Measurements from ENCODE around the gene APELA.
"Not testable (repeated sequence)": the region's sequence is repeated elsewhere in the genome, so short reads cannot be mapped to it uniquely, and the experiment has no call there.

APELA gene, protein sequence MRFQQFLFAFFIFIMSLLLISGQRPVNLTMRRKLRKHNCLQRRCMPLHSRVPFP

DNA sequence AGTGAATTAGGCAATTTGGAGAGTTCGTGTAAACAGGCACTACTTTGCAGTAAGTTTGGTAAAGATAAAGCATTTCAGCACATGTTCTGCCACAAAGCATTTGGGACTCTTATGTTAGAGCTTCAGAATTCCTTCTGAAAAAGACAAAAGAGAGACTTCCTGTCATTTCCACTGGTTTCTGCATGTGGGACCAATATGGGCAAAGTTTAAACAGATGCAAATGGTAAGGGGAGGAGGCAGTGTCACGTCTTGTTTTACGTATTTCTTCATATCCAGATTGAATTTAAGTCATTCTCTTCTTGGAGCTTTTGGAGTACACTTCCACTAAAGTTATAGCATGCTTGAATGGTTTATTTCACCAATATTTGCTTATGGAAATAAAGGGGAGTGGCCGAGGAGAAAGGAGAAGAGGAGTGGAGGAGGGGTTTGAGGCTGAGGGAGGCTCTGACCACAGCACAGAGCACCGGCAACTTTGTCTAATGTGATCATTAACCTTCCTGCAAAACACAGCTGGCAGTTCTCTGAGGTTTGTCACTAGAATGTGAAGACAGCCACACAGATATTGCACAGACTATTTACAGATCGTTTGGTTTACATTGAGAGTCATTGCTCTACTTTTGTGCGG is at the start of gene APELA:
Gene APELA, plus strand, starts transcription at position 479 of the 625 bp plus-strand sequence. CDS start 154 bp downstream, outside the sequence.
- DNase-seq, result no peak

DNA sequence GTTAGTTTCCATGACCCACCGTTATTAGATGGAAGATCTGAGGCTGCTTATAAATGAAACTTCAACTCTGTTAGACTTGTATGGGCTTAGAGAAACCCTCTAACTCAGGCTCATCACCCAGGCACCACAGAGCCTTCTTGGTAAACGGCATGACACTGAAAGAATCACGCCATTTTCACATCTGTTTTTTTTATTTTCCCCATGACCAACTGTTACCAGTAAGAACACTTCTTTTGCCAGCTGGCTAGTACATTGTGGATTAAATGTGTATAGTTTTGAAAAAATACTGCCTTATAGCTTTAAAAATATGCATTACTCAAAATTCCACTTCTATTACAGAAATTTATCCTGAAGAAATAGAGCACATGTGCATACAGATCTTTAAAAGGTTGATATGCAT is 48.0 kb upstream of the APELA start:
- DNase-seq, result no peak

DNA sequence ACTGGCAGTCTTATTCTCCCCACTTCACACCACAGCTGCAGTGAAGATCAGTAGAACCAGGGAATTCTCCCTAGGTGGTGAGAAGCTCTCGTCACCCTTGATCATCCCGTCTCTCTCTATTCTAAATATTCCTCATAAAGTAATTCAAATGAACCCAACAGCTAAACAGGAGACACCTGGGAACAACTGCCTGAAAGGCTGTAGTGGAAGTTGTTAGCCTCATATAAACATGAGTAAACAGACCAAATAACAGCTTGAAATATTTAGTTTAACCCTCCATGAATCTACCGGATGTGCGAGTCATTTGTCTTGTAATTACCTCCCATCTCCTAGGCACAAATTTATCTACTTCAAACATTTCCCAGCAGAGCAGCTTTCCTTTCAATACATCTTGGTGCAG is 30.4 kb upstream of the APELA start:
- DNase-seq, result no peak

DNA sequence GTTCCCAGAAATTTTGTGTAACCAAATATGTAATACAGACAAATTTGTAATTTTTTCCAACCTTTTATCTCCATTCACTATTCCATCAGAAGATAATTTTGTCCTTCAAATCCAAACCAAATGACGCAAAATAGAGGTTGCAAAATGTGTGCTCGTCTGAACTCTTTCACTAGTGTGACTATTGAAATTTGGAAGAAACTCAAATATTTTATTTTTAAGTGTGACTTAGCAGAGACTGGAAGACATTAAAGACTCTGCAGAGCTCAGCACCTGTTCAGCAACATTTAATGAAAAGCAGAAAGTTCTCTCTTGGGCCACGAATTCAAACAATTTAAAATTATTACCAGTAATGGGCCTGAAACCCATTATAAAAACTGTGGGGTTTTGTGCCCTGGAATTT is 30.0 kb upstream of the APELA start:
- DNase-seq, result no peak

DNA sequence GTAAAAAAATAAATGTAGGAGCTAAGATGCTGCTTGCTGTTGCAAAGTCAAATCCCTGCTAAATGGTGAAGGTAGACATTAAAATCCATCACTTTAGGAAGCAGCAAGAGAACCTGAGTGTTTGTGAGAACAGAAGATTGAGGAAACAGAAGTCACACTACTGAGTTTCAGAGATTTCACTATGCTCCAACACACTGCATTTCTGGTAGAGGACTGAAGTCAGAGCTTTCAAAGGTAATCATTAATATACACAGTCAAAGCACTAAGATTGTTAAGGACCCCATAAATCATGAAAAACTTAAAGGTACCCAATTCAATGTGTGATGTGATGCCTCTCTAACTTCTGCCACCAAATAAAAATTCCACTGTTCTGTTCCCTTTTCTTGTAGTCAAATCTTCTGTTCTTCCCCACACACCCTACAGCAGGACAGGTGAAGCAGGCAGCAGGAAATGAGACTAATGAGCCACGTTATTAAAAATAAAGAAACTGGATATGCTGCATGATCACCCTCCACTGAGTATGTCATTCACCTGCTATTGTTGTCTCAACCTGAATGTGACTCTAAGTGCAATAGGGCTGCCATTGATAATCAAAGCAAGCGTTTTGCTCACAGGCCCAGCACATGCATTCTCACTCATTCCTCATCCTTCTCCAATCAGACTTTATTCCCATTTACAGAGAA is 28.9 kb upstream of the APELA start:
- no peak for DNase-seq

DNA sequence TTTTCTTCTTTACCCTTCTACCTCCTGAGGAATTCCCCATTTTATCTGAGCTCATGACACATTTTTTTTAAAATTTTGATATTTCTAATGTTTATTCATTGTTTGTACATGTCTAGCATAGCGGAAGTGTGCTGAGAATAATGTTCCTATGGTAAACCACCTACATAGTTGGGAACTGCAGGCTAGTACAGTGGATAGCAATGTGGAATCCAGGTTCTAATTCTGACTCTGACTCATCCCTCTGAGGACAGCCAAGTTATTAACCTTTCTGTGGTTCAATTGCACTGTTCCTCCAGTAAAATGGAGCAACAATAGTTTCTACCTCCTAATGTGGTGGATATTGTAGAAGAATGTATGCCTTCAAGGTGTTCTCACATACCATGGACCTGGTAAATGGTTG is 20.6 kb upstream of the APELA start:
- DNase-seq, result no peak

DNA sequence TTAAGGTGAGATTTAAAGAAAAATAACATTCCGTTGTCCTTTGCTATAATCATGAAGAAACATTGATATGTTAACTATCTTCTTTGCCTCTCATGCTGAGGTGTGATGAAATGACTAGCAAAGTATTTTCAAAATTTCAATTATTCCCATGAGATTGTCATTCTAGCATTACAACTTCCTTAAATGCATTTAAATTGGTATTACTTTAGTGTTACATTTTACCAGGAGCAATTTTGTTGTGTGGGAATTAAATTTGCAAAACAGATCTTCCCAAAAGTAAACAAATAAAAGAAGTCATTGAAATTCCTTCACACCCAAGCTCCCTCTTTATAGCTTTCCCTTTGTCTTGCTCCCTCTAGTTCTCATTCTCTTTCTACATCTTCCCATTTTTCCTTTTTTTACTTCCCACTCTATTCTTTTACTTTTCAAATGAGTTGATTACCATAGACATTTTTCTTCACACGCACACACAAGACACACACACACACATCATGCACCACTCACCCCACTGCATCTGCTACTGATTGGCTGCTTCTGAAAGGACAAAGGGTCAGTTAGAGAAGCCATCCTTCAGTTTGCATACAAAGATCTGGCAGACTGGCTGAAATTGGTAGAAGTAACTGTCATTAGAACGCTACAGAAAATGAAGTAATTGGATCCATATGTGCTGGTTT is 10.0 kb upstream of the APELA start:
- DNase-seq, result no peak

DNA sequence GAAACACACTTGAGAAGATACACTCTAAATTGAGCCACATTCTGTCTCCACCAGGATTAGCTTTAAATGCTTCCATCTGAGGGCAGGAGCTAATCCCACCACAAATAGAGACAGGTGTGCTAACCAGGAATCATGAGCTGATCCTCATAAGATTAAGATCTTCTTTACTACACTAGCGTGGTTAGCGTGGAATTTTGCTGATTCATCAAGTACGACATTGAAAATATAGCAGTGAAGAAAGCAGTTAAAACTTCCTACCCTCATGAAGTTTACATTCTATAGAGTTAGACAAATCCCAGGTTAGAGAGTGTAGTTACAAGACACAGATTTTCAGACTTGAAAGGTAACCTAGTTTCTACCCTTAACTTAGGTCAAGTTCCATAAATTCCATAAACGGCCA is 5.3 kb upstream of the APELA start:
- DNase-seq, result no peak

DNA sequence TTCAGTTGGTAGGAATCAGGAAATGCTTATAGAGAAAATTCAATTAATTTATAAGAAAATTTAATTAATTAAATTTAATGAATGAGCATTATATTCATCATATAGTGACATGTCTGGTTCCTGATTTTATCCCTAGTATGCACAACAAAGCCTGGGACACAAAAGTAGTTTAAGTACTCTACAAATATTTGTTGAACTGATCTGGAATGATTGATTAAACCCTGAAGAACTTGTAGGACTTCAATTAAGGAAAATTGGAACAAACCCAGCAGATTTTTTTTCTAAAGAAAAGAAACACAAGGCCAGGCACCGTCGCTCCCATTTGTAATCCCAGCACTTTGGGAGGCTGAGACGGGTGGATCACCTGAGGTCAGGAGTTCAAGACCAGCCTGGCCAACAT is 4.5 kb upstream of the APELA start:
- no peak for DNase-seq

DNA sequence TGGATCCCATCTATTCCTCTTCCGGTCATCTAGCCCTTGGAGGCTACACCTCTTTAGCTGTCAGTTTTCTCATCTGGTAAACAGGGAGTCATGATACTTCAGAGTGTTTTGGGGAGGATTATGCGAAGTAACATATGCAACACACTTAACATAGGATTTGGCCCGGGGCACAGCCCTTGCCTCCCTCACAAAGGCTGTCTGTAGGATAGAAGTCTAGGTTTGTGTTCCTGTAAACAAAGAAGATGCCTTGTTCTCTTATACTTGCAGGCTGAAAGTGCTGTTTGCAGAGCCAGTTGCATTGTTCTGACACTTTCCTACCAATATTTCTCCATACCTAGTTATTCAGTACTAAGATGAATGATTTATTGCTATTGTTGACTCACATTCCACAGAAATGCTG is 2.2 kb upstream of the APELA start:
- no peak for DNase-seq

DNA sequence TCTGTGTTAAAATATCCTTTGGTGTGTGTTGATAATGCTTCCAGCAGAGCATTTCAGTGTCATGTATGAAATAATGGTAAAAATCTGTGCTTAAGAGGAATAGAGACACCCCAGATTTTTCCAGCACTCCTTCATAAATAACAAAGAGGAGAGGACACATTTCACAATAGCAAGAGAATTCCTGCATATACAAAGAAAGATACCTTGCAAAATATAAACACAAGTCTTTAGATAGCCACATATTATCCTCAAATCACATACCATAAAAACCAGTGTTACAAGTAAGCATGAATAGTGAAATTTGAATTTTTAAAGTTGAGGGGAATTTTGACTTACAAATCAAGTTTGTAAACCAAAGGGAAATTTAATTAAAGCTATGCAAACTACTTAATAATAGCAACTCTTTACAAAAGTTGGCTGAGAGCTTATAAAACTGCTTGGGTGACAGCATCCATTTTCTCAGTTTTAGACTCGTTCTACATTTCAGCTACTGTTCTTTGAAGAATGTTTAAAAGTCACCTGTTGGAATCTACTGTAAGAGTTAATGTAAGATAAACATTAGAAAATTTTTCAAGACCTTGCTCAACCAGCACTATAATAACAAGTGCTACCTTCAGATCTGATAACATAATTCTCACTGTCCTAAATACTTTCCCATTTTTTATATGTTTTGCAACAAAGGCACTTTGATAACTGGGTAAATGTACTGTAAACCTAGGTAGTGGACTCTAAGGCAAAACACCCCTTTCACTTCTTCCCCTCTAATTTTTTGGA is 3.7 kb downstream of the APELA start:
- no peak for DNase-seq

DNA sequence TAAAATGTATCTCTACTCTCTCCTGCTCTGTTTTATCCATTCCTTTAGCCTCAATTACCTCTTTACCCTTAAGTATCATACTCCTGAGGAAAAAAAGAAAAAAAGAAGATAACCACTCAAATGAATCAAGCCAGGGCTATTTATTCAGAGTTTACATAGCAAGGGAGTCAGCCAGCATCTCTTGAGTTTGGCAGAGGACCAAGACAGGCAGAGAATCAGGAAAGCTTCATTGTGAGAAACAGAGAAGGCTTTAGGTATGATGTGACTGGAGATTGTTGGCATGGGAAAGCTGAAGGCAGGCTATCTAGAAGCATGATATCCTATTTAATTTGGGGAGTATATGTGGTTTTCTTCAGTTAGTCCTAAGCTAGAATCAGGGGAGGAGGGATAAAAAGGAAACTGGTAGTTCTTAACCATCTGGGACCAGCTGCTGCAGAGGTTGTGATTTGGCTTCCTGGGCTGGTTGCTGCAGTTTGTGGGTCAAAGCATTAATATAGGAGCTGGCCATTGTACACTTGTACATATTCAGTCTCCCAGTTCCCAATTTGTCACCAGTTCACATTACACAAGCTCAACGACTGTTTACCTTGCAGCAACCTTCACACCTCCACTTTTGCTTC is 11.2 kb downstream of the APELA start:
- DNase-seq, result no peak

DNA sequence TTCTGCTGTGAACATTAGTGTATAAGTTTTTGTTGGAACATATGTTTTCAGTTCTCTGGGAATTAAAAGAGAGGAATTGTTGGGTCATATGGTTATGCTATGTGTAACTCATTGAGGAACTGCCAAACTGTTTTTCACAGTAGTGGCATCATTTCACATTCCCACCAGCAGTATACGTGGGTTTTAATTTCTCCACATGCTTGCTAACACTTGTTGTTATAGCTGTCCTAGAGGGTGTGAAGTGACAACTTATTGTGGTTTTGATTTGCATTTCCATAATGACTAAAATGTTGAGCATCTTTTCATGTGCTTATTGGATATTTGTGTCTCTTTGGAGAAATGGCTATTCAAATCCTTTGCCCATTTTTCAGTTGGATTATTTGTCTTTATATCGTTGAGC is 13.7 kb downstream of the APELA start:
- no peak for DNase-seq

DNA sequence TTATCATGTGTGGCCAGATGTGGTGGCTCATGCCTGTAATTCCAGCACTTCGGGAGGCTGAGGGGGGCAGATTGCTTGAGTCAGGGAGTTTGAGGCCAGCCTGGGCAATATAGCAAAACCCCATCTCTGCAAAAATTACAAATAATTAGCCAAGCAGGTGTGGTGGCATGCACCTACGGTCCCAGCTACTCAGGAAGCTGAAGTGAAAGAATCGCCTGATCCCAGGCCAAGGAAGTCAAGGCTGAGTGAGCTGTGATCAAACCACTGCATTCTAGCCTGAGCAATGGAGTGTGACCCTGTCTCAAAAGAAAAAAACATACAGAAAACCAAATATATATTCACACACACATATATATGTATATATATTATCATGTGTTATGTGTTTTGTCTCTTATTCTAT is 15.0 kb downstream of the APELA start:
- no peak for DNase-seq

DNA sequence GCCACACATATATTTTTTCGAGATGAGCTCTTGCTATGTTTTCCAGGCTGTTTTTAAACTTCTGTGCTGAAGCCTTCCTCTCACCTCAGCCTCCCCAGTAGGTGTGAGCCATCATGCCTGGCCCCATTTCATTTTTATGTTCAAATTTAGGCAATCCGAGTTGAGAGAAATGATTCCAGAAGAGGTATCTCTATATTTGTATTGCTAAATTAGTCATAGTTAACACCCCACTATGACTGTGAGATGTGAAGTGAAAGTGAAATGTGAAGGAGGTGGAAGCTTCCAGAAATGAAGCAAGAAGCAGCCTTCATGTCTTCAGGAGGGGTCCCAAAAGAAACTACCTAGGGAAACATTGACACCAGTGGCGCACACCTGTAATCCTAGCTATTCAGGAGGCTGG is 17.7 kb downstream of the APELA start:
- DNase-seq, result no peak

DNA sequence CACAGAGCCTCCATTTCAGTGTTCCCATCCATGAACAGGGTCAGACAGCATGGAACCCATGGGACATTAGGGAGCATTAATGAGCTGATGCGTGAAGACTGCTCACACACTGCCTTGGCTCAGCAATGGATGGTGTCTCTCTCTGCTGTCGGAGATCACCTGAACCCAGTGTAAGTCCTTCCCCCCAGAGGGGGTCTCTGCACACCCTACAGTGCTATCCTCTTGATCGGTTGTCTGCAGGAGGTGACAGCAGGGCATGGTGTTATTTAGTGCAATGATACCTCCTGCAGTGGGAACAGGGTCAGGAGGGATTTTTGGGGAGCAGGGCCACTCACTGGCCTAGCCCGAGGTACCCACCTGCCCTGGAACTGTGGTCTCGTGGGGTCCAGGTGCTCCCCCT is 25.6 kb downstream of the APELA start:
- no peak for DNase-seq

DNA sequence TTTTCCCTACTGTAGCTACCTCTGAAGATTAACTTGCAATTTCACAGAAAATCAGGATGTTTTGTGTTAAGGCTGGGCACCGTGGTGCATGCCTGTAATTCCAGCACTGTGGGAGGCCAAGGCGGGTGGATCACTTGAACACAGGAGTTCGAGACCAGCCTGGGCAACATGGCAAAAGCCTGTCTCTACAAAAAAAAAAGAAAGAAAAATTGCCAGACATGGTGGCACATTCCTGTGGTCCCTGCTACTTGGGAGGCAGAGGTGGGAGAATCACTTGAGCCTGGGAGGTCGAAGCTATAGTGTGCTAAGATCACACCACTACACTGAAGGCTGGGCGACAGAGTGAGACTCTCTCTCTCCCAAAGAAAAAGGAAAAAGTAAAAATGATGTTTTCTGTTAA is 27.4 kb downstream of the APELA start:
- no peak for DNase-seq

DNA sequence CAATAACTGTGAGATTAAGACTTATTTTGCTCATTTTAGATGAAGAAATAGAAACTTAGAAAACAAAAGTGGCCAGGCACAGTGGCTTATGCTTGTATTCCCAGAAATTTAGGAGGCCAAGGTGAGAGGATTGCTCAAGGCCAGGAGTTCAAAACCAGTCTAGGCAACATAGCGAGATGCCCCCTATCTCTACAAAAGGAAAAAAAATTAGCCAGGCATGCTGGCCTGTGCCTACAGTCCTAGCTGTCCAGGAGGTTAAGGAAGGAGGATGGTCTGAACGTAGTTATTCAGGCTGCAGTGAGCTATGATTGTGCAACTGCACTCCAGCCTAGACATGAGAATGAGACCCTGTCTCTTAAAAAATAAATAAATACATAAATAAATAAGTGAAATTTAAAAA is 28.0 kb downstream of the APELA start:
- no peak for DNase-seq

DNA sequence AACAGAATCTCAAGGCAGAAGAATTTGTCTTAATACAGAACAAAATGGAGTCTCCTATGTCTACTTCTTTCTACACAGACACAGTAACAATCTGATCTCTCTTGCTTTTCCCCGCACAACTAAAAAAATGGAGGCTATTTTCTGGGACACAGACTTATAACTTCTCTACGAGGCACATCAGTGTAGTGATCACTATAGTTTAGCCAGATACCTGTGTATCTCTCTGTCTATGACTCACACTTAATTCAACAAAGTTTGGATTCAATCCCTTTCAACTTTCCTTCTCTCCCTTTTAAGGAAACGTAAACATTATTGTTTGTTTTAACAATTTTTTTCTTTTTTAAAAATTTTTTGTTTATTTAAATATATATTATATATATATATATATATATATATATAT is 29.4 kb downstream of the APELA start:
- DNase-seq, result no peak

DNA sequence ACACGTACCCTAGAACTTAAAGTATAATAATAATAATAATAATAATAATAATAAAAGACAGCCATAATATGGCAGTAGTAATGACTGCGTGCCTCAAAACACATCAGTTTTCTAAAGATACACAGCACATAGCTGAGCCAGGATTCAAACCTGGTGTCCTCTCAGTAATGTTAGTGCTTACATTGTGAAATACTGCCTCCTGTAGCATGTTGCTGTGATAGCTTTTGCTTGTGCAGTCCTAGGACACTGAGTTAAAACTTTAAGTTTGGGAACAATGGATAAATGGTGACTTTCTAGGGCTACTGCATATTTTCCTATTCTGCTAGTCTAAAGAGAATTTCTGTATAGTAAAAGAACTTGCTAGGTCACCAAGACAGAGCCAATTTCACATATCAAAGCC is 36.5 kb downstream of the APELA start:
- not testable (repeated sequence) for DNase-seq

DNA sequence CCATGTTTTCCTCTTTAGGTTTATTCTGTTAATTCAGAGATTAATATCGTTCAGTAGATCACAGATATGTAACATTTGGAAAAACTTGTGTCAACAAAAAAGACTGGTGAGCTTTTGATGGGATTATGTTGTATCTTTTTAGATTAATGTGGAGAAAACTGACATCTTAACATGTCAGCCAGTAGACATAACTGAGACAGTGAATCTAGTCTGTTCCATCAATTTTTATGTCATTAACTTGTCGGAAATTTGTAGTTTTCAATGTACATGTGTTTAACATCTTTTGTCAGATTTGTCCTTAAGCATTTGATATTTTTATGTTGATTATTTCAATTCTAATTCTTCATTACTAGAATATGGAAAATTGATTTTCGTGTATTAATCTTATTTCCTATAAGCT is 42.0 kb downstream of the APELA start:
- DNase-seq, result no peak

DNA sequence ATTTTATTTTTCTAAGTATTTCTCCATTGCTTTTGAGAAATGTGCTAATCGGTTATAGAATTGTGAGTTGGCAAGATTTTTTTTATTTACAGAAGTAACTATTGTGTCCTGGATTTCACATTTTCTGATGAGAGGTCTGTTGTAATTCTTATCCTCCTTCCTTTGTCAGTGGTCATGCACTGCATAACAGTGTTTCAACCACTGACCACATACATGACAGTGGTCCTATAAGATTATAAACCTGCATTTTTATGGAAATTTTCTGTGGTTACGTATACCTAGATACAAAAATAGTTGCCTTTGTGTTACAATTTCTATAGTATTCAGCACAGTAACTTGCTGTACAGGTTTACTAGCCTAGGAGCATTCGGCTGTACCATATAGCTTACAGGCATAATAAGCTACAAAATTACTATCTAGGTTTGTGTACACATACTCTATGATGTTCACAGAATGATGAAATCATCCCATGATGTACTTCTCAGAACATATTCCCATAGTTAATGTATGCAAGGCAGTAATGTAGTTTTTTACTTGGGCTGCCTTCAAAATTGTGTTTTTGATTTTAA is 47.8 kb downstream of the APELA start:
- no peak for DNase-seq

DNA sequence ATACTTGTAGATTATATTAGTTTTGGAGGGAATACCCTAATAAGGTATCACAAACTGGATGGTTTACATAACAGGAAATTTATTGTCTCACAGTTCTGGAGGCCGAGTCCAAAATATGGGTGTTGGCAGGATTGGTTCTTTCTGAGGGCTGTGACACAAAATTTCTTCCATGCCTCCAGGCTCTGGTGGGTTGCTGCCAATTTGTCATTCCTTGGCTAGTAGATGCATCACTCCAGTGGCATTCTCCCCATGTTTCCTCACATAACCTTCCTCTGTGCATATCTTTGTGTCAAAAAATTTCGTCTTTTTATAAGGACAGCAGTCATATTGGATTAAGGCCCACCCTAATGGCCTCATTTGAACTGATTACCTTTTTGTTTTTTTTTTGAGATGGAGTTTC is 49.3 kb downstream of the APELA start:
- no peak for DNase-seq

All from activated CD4-positive, CD25-positive, alpha-beta regulatory T cell (primary cell).